Measurements from ENCODE around the gene IL17RB. TPM values are rescaled to one million over a fixed set of nuclear protein-coding genes. Genes with fewer than 3 reads are reported as not detected.

Gene IL17RB
- total RNA-seq, 1 experiment from 2014 or later: 9.8 TPM

- H4K91ac ChIP-seq (ENCODE audit: insufficient read length, low read depth, low read length): no peak overlapping the region
- no peak overlapping the region for H3T11ph ChIP-seq (ENCODE audit: low read length)
- no peaks in the 10 kb centered on the region for H3K9me3 ChIP-seq (ENCODE audit: control insufficient read depth, low read depth, low read length)
- no peaks in the 10 kb centered on the region for H3K79me2 ChIP-seq (ENCODE audit: insufficient read depth, low read length)
- peak overlapping the region; percentile 69 to 83; a peak in 4 of 5 replicates for H3K4me3 Mint-ChIP-seq
- H2BK20ac ChIP-seq (ENCODE audit: low read depth, low read length, poor library complexity, severe bottlenecking): no peak overlapping the region
- no peak overlapping the region for H3K18ac ChIP-seq (ENCODE audit: insufficient read length, low read depth, low read length)
- H3K23ac ChIP-seq (ENCODE audit: insufficient read length, low read depth, low read length): no peak overlapping the region
- no peak overlapping the region for H2BK120ac ChIP-seq (ENCODE audit: low read depth, low read length, poor library complexity, severe bottlenecking)
- H4K5ac ChIP-seq (ENCODE audit: insufficient read length, low read depth, low read length): no peak overlapping the region
- no peak overlapping the region for H3K4me2 ChIP-seq (ENCODE audit: insufficient read depth, insufficient read length, low read length)
- no peaks in the 10 kb centered on the region for H3K79me1 ChIP-seq (ENCODE audit: insufficient read depth, low read depth, low read length, poor library complexity, severe bottlenecking)
- no peak for TF ChIP-seq CTCF (conservative IDR thresholded peaks at IDR 0.05)
- H3K27ac Mint-ChIP-seq: peak overlapping the region in 2 of 3 experiments; percentile 5 to 17; a peak in 2 of 7 replicates
- H3K27me3 Mint-ChIP-seq (ENCODE audit: low read depth): peaks cover 26% of the 10 kb centered on the region
- H3K56ac ChIP-seq (ENCODE audit: insufficient read length, low read depth, low read length): no peak overlapping the region
- H3K9me3 Mint-ChIP-seq: no peaks in the 10 kb centered on the region; a peak in 1 of 5 replicates
- H3K23me2 ChIP-seq (ENCODE audit: insufficient read length, low read depth, low read length, poor library complexity, severe bottlenecking): peaks cover 4% of the 10 kb centered on the region
- no peak overlapping the region for H2BK15ac ChIP-seq (ENCODE audit: low read depth, low read length)
- no peak overlapping the region for H3K9ac ChIP-seq (ENCODE audit: extremely low read depth, insufficient read length, low read length)
- H3K36me3 Mint-ChIP-seq (ENCODE audit: insufficient read depth in 1 of 3, low read depth in 3 of 3): peaks cover under 1 to 4% (median 1%) of the 10 kb centered on the region in 3 experiments; a peak in 3 of 7 replicates
- H2BK12ac ChIP-seq (ENCODE audit: insufficient read length, low read depth, low read length): no peak overlapping the region
- no peak overlapping the region for H3K4ac ChIP-seq (ENCODE audit: low read depth, low read length)
- H3K4me1 ChIP-seq (ENCODE audit: insufficient read depth, low read length): peaks cover 7% of the 10 kb centered on the region; the same call in 1 of the 2 replicates
- H4K20me1 ChIP-seq (ENCODE audit: control insufficient read depth, insufficient read depth, insufficient read length): no peaks in the 10 kb centered on the region
- WGBS (ENCODE audit: extremely low coverage, insufficient read length, low lambda C conversion rate): no CpG with 5 or more reads among the region's 9 CpGs
- H2AFZ ChIP-seq (ENCODE audit: low read length): no peak overlapping the region
- H4K8ac ChIP-seq (replicated peaks; ENCODE audit: insufficient read length, low read depth, low read length): no peak overlapping the region
- no peak overlapping the region for H3K14ac ChIP-seq (ENCODE audit: insufficient read depth, low read length)
- DNase-seq: no peak
- peaks cover 9% of the 10 kb centered on the region; the same call in 1 of the 2 replicates for H3K27me3 ChIP-seq (ENCODE audit: insufficient read depth, low read length)
- no peak overlapping the region for H3K27ac ChIP-seq (ENCODE audit: insufficient read length, low read depth, low read length)
- no peak overlapping the region for H2BK5ac ChIP-seq (ENCODE audit: insufficient read length, low read length)
- no peak overlapping the region for H2AK5ac ChIP-seq (ENCODE audit: insufficient read length, low read length)
- H3K4me1 Mint-ChIP-seq: peaks cover 39 to 41% of the 10 kb centered on the region in 2 experiments
Observed at GRCh38 chr3:53844262-53845102, 1.9 kb upstream of the IL17RB start.

Measured in H9 (cell line).